Peyer's patch (tissue), 4 donors: Measurements from ENCODE around the gene XRCC5.

ENCODE experiments used
- CTCF ChIP-seq, 6 experiments: fragments of 450-650 bp in 4 of 6; fragments of 200-600 bp in 2 of 6; sonication (generic) in 1 of 6; IDR thresholded peaks; one replicate each; pipeline ENCODE4 v1.5.1; 2017 to 2019; ENCODE audit warnings: antibody characterized with exemption in 6 of 6, mild to moderate bottlenecking in 3 of 6, moderate library complexity in 1 of 6
- POLR2A ChIP-seq, 2 donors: fragments of 450-650 bp; IDR thresholded peaks; one replicate each; pipeline ENCODE4 v1.5.1; 2017; ENCODE audit warnings: antibody characterized with exemption in 2 of 2, mild to moderate bottlenecking in 2 of 2, moderate library complexity in 2 of 2

DNA sequence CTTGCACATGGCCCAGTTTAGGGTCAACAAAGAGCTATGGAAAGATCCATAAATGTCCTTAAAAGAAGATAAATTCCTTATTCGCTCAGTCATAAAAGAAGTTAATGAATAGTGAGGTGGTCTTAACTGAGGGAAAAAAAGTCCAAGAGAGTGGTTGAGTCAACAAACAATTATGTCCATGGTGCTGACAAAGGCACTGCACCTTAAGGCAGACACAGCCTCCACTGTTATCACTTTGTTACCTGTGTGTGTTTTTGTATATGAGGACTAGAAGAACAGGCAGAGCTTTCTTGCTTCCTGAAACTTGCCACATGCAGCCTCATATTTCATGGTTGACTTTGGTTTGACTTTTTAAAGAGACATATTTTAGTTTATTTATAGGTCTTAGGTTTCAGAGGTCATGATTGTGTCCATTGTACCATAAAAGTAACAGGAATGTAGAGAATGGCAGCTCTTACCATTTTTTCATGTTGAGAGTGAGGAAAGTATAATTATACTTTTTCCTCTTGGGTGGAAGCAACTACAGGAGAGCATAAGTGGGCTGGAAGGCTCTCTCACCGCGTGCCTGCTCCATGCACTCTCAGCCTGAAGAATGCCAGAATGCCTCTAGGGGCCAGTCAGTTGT, 93.6 kb downstream of the XRCC5 start:
- no peak for TF ChIP-seq CTCF (IDR thresholded peaks at IDR 0.05)
- no peak for TF ChIP-seq POLR2A (IDR thresholded peaks at IDR 0.05)
